ENCODE results near the gene MAN2A2.

GRCh38 chr15:90914305-90915080 is 11.4 kb downstream of the MAN2A2 start:
- TF ChIP-seq EZH2 (IDR thresholded peaks at IDR 0.05; ENCODE audit: borderline replicate concordance, low read depth, low read length): no peak
- no peak for TF ChIP-seq REST (IDR thresholded peaks at IDR 0.05; ENCODE audit: borderline replicate concordance)
- no peak for TF ChIP-seq REST (CRISPR knock-in tag; IDR thresholded peaks at IDR 0.05; ENCODE audit: low read depth)
- no peak for TF ChIP-seq CTCF (IDR thresholded peaks at IDR 0.05 in 2 of 3, conservative IDR thresholded peaks at IDR 0.05 in 1 of 3; ENCODE audit: insufficient read depth in 2 of 3, low read depth in 1 of 3, low read length in 3 of 3)
- no peak for TF ChIP-seq EP300 (IDR thresholded peaks at IDR 0.05; ENCODE audit: low read length)
- TF ChIP-seq ZNF511 (CRISPR knock-in tag; IDR thresholded peaks at IDR 0.05): no peak
- no peak for TF ChIP-seq ETV6 (IDR thresholded peaks at IDR 0.05; ENCODE audit: borderline replicate concordance in 1 of 2, low read depth in 2 of 2, low read length in 1 of 2)
- TF ChIP-seq ETV6 (CRISPR knock-in tag; IDR thresholded peaks at IDR 0.05; ENCODE audit: borderline replicate concordance): no peak
- TF ChIP-seq NR2F6 (CRISPR knock-in tag; IDR thresholded peaks at IDR 0.05): no peak
- no peak for TF ChIP-seq ZNF121 (CRISPR knock-in tag; conservative IDR thresholded peaks at IDR 0.05)
- no peak for TF ChIP-seq TAF1 (IDR thresholded peaks at IDR 0.05; ENCODE audit: control insufficient read depth, extremely low read depth, insufficient read depth, low read length, severe bottlenecking)
